H9 (cell line): ENCODE data around the gene CTNS. TPM values are rescaled to one million over a fixed set of nuclear protein-coding genes. Genes with fewer than 3 reads are reported as not detected.

Experiments
- DNase-seq: peaks from one replicate; pipeline ENCODE4 v3.0.0-alpha.2; 2017
- H2AFZ ChIP-seq: one replicate; pipeline ENCODE4 v1.6.1; 2013; ENCODE audit warnings: mild to moderate bottlenecking, low read length, control low read depth, moderate library complexity
- H2AK5ac ChIP-seq: 2 replicates; pipeline ENCODE4 v1.6.1; 2013; ENCODE audit warnings: low read length, control low read depth, mixed read lengths; ENCODE audit not compliant: insufficient read length
- H2BK120ac ChIP-seq: one replicate; pipeline ENCODE4 v1.6.1; 2013; ENCODE audit warnings: low read depth, mild to moderate bottlenecking, low read length, control low read depth, inconsistent platforms; ENCODE audit not compliant: poor library complexity, severe bottlenecking
- H2BK12ac ChIP-seq: 2 replicates; pipeline ENCODE4 v1.6.1; 2013; ENCODE audit warnings: low read length, control low read depth, mixed read lengths, low read depth; ENCODE audit not compliant: insufficient read length
- H2BK15ac ChIP-seq: 2 replicates; pipeline ENCODE4 v1.6.1; 2013; ENCODE audit warnings: low read depth, low read length, control low read depth
- H2BK20ac ChIP-seq: one replicate; pipeline ENCODE4 v1.6.1; 2013; ENCODE audit warnings: low read depth, mild to moderate bottlenecking, low read length, control low read depth, inconsistent platforms; ENCODE audit not compliant: poor library complexity, severe bottlenecking
- H2BK5ac ChIP-seq: 2 replicates; pipeline ENCODE4 v1.6.1; 2013; ENCODE audit warnings: low read length, control low read depth, mixed read lengths; ENCODE audit not compliant: insufficient read length
- H3K14ac ChIP-seq: 2 replicates; pipeline ENCODE4 v1.6.1; 2013; ENCODE audit warnings: low read length, control low read depth; ENCODE audit not compliant: insufficient read depth
- H3K18ac ChIP-seq: 2 replicates; pipeline ENCODE4 v1.6.1; 2013; ENCODE audit warnings: low read depth, mild to moderate bottlenecking, mixed read lengths, low read length, control low read depth; ENCODE audit not compliant: insufficient read length
- H3K23ac ChIP-seq: 2 replicates; pipeline ENCODE4 v1.6.1; 2013; ENCODE audit warnings: low read length, control low read depth, mixed read lengths, low read depth; ENCODE audit not compliant: insufficient read length
- H3K23me2 ChIP-seq: 2 replicates; pipeline ENCODE4 v1.6.1; 2013; ENCODE audit warnings: low read depth, mild to moderate bottlenecking, mixed read lengths, low read length, control low read depth; ENCODE audit not compliant: insufficient read length, poor library complexity, severe bottlenecking
- H3K27ac ChIP-seq: 2 replicates; pipeline ENCODE4 v1.5.1; 2013; ENCODE audit warnings: low read length, control low read depth, mixed read lengths, low read depth; ENCODE audit not compliant: insufficient read length
- H3K27me3 ChIP-seq: 2 replicates; pipeline ENCODE4 v1.6.1; 2013; ENCODE audit warnings: low read length, control low read depth, inconsistent platforms; ENCODE audit not compliant: insufficient read depth
- H3K4ac ChIP-seq: 2 replicates; pipeline ENCODE4 v1.6.1; 2013; ENCODE audit warnings: low read depth, mild to moderate bottlenecking, control low read depth, inconsistent platforms, low read length, moderate library complexity
- H3K4me1 ChIP-seq: 2 replicates; pipeline ENCODE4 v1.6.1; 2013; ENCODE audit warnings: low read length, control low read depth, inconsistent platforms; ENCODE audit not compliant: insufficient read depth
- H3K4me2 ChIP-seq: 2 replicates; pipeline ENCODE4 v1.6.1; 2013; ENCODE audit warnings: low read length, control low read depth, mixed read lengths; ENCODE audit not compliant: insufficient read length, insufficient read depth
- H3K56ac ChIP-seq: 2 replicates; pipeline ENCODE4 v1.6.1; 2013; ENCODE audit warnings: low read depth, mild to moderate bottlenecking, mixed read lengths, low read length, control low read depth; ENCODE audit not compliant: insufficient read length
- H3K79me1 ChIP-seq: 2 replicates; pipeline ENCODE4 v1.6.1; 2013; ENCODE audit warnings: low read depth, mild to moderate bottlenecking, moderate library complexity, low read length, control low read depth, inconsistent platforms; ENCODE audit not compliant: insufficient read depth, poor library complexity, severe bottlenecking
- H3K79me2 ChIP-seq: 2 replicates; pipeline ENCODE4 v1.6.1; 2013; ENCODE audit warnings: low read length, control low read depth, inconsistent platforms; ENCODE audit not compliant: insufficient read depth
- H3K9ac ChIP-seq: 2 replicates; pipeline ENCODE4 v1.6.1; 2013; ENCODE audit warnings: low read length, control low read depth, mixed read lengths; ENCODE audit not compliant: insufficient read length; ENCODE audit errors: extremely low read depth
- H3K9me3 ChIP-seq: one replicate; pipeline ENCODE4 v1.6.1; 2013; ENCODE audit warnings: low read depth, low read length, inconsistent platforms; ENCODE audit not compliant: control insufficient read depth
- H3T11ph ChIP-seq: one replicate; pipeline ENCODE4 v1.6.1; 2013; ENCODE audit warnings: mild to moderate bottlenecking, low read length, control low read depth, inconsistent platforms
- H4K20me1 ChIP-seq: one replicate; pipeline ENCODE4 v1.6.1; 2013; ENCODE audit not compliant: control insufficient read depth, insufficient read length, insufficient read depth
- H4K5ac ChIP-seq: 2 replicates; pipeline ENCODE4 v1.6.1; 2013; ENCODE audit warnings: low read depth, mild to moderate bottlenecking, mixed read lengths, low read length, control low read depth; ENCODE audit not compliant: insufficient read length
- H4K8ac ChIP-seq: replicated peaks from 2 replicates; pipeline ENCODE4 v1.6.1; 2013; ENCODE audit warnings: low read length, control low read depth, mixed read lengths, low read depth; ENCODE audit not compliant: insufficient read length
- H4K91ac ChIP-seq: 2 replicates; pipeline ENCODE4 v1.6.1; 2013; ENCODE audit warnings: low read depth, mild to moderate bottlenecking, moderate library complexity, mixed read lengths, low read length, control low read depth; ENCODE audit not compliant: insufficient read length
- H3K27ac Mint-ChIP-seq, 3 experiments: 2 replicates in 2 of 3; 3 replicates in 1 of 3; pipeline ENCODE4 v1.8.0; 2020 to 2021; ENCODE audit warnings: mixed read lengths in 3 of 3, mild to moderate bottlenecking in 1 of 3, moderate library complexity in 1 of 3
- H3K27me3 Mint-ChIP-seq: 2 replicates; pipeline ENCODE4 v1.8.0; 2021; ENCODE audit warnings: low read depth, mild to moderate bottlenecking, moderate library complexity, mixed read lengths
- H3K36me3 Mint-ChIP-seq, 3 experiments: 2 replicates in 2 of 3; 3 replicates in 1 of 3; pipeline ENCODE4 v1.8.0; 2020 to 2021; ENCODE audit warnings: low read depth in 3 of 3, mixed read lengths in 3 of 3; ENCODE audit not compliant: insufficient read depth in 1 of 3
- H3K4me1 Mint-ChIP-seq, 2 experiments: 2 replicates each; pipeline ENCODE4 v1.8.0; 2020; ENCODE audit warnings: mixed read lengths in 2 of 2
- H3K4me3 Mint-ChIP-seq, 2 experiments: 2 replicates in 1 of 2; 3 replicates in 1 of 2; pipeline ENCODE4 v1.8.0; 2020 to 2021; ENCODE audit warnings: mild to moderate bottlenecking in 2 of 2, mixed read lengths in 2 of 2, moderate library complexity in 1 of 2
- H3K9me3 Mint-ChIP-seq, 2 experiments: 2 replicates in 1 of 2; 3 replicates in 1 of 2; pipeline ENCODE4 v1.8.0; 2020; ENCODE audit warnings: mild to moderate bottlenecking in 2 of 2, mixed read lengths in 2 of 2, moderate library complexity in 1 of 2
- WGBS: extraction: QIAGEN DNeasy Blood & Tissue Kit; methylation state at CpG from one replicate; pipeline ENCODE4 v1.1.7; 2013; ENCODE audit warnings: missing lambda C conversion rate, low lambda C conversion rate, mixed read lengths; ENCODE audit not compliant: insufficient read length; ENCODE audit errors: extremely low coverage; 5-methylcytosine and 5-hydroxymethylcytosine counted together
- total RNA-seq: library from RNA; stranded (reverse); gene quantifications from 2 replicates; pipeline ENCODE4 v1.2.1, GENCODE V29; 2021
- TF ChIP-seq, protein P1 (sequence below): fragments of 200-600 bp; sonication (generic); conservative IDR thresholded peaks from 3 replicates; pipeline ENCODE4 v1.8.0; 2021; ENCODE audit warnings: antibody characterized with exemption, mild to moderate bottlenecking

Gene CTNS
- total RNA-seq, 1 experiment from 2014 or later: 12.8 TPM

DNA sequence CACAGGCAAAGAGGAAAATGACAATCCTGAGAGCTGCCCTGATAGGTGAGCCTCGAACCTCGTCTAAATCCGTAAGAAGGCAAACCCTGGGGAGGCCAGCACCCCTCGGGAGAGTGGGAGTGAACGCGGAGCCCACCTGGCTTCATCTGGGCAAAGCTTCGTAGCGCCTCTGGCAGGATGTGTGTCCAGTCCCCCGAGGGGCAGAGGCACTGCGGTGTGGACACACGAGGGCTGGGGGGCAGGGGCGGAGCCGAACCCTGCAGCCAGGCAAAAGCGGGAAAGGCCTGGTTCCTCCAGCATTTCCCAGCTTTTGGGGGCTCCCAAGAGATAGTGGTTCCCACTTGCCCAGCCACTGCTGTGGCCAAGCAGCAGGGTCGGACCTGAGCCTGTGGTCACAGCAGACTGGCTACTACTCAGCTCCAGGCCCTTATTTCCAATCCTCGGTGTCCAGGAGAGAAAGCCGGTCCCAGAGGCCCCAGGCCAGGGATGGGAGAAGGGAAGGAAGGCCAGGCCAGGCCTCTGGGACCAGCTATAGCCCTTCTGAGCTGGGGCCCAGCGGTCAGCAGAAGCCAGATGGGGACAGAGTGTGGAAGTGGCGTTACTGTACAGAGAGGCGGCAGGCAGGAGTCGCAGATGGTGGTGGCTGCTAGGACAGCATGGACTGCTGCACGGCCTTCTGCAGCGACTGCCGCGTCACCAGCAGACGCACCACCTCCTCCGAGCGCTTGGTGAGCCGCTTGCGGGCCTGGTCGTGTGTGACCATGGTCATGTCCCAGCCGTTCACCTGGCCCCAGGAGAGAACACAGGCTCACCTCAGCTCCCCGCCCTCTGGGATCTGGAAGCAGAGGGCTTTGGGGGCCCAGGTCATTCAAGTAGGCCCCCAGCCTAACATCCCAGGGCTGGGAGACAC, 26.8 kb downstream of the CTNS start:
- no peak overlapping the region for H3K23ac ChIP-seq
- H3K18ac ChIP-seq: no peak overlapping the region
- H2AK5ac ChIP-seq: no peak overlapping the region
- Mint-ChIP-seq H3K9me3 (no peaks in the 10 kb centered on the region), H3K27me3 (no peaks in the 10 kb centered on the region), H3K4me1 (peaks cover 12 to 13% of the 10 kb centered on the region in 2 experiments), H3K27ac (peak overlapping the region in 1 of 3 experiments; percentile 11; a peak in 1 of 7 replicates), H3K4me3 (no peak overlapping the region), H3K36me3 (peaks cover 7 to 28% (median 15%) of the 10 kb centered on the region in 3 experiments)
- no peak overlapping the region for H3T11ph ChIP-seq
- no peaks in the 10 kb centered on the region for H4K20me1 ChIP-seq
- H3K4ac ChIP-seq: no peak overlapping the region
- H4K5ac ChIP-seq: no peak overlapping the region
- no peak overlapping the region for H2BK12ac ChIP-seq
- no peak overlapping the region for H2BK20ac ChIP-seq
- H3K9ac ChIP-seq: no peak overlapping the region
- no peak overlapping the region for H3K27ac ChIP-seq
- WGBS: no CpG with 5 or more reads among the region's 33 CpGs
- no peak overlapping the region for H3K14ac ChIP-seq
- no peaks in the 10 kb centered on the region for H3K27me3 ChIP-seq
- H2AFZ ChIP-seq: no peak overlapping the region
- no peak overlapping the region for H2BK120ac ChIP-seq
- no peaks in the 10 kb centered on the region for H3K9me3 ChIP-seq
- no peak overlapping the region for H4K8ac ChIP-seq
- H3K56ac ChIP-seq: no peak overlapping the region
- H3K79me1 ChIP-seq: peaks cover 4% of the 10 kb centered on the region
- DNase-seq: peak; percentile 34
- H3K79me2 ChIP-seq: no peaks in the 10 kb centered on the region
- peaks cover 3% of the 10 kb centered on the region; the same call in 1 of the 2 replicates for H3K4me1 ChIP-seq
- TF ChIP-seq, protein P1, sequence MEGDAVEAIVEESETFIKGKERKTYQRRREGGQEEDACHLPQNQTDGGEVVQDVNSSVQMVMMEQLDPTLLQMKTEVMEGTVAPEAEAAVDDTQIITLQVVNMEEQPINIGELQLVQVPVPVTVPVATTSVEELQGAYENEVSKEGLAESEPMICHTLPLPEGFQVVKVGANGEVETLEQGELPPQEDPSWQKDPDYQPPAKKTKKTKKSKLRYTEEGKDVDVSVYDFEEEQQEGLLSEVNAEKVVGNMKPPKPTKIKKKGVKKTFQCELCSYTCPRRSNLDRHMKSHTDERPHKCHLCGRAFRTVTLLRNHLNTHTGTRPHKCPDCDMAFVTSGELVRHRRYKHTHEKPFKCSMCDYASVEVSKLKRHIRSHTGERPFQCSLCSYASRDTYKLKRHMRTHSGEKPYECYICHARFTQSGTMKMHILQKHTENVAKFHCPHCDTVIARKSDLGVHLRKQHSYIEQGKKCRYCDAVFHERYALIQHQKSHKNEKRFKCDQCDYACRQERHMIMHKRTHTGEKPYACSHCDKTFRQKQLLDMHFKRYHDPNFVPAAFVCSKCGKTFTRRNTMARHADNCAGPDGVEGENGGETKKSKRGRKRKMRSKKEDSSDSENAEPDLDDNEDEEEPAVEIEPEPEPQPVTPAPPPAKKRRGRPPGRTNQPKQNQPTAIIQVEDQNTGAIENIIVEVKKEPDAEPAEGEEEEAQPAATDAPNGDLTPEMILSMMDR: no peak
- H4K91ac ChIP-seq: no peak overlapping the region
- no peak overlapping the region for H2BK5ac ChIP-seq
- H3K4me2 ChIP-seq: no peak overlapping the region
- H3K23me2 ChIP-seq: peaks cover 9% of the 10 kb centered on the region
- H2BK15ac ChIP-seq: no peak overlapping the region
